ENCODE measurements around the gene NRM. TPM values are rescaled to one million over a fixed set of nuclear protein-coding genes. Genes with fewer than 3 reads are reported as not detected.

Gene NRM
- total RNA-seq, 3 donors from 2014 or later: 9.7 to 10.5 (median 10.2) TPM

DNA sequence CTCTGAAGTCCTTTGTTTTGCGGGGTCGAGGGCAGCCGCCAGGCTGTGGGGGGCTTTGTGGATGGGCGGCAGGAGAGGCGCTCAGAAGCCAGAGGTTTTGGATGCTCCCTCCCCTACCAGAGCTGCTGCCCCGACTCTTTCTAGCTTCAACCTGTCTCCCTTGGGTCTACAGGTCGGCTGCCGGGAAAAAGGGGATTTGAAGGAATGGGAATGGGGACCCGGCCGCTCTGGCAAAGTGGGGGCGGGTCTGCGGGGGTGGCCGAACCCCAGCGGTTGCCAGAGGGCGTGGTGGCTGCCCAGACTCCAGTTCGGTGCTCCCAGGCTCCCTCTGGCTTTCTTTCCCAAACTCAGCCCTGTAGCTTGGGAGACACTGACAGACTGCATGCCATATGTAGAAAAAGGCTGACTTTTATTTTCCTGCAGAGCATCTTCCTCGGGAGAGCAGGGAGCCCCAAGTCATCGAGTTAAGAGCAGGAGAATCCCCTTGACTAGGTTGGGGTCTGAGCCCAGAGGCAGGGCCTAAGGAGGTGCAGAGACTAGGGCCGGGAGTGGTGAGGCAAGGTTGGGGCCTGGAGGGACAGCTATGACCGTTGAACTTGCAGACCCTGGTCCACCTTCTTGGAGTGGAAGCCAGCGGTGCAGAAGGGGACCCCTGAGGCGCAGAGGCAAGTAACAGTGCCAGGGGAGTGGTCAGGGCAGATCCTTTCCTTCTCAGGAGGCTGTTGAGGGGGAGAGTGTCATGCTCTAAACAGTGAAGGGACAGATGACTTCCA, 2.9 kb downstream of the NRM start:
- ATAC-seq (no peak), DNase-seq (no peak)
- peaks cover 44% of the 10 kb centered on the region for H3K4me1 Mint-ChIP-seq (ENCODE audit: low read depth)
- no peaks in the 10 kb centered on the region for H3K27me3 Mint-ChIP-seq (ENCODE audit: low read depth)
- H3K36me3 Mint-ChIP-seq (ENCODE audit: insufficient read depth): peaks cover 18% of the 10 kb centered on the region
- H3K9me3 Mint-ChIP-seq: no peaks in the 10 kb centered on the region
- peak overlapping the region; percentile 100 for H3K4me3 Mint-ChIP-seq

DNA sequence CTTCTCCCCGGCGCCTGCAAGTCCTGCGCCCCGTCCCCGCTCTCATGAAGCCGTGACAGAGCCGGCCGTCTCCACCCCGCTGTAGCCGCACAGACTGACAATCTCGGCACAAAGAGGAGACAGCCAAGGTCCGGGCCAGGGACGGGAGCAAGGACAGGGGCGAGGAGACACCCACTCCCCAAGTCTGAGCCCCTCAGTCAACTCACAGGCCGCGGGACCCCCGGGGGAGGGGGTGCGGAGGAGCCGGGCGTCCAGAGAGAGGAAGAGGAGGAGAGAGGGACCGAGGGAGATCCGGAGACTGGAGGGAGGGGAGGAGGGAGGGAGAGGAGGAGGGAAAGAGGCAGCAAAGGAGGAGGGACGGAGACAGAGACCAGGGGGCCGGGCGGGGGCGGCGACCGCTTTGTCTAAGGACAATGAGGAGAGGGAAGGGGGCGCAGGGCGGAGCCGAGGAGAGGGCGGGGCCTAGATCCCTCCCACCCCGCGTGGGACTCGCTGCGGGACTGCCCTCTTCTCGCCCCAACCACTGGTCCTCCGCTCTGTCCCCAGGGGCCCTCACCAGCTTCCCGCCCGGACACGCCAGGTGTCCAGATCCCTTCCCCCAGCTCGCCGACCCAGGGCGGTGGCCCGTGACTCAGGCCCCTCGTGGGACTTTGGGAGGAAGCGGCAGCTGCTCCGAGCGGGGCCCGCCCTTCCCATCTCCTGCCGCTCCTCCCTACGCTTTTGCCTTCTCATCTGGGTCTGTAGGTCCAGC, 3.7 kb downstream of the NRM start:
- Mint-ChIP-seq H3K27me3 (ENCODE audit: low read depth) (no peaks in the 10 kb centered on the region), H3K9me3 (no peaks in the 10 kb centered on the region), H3K4me3 (peak overlapping the region; percentile 100), H3K36me3 (ENCODE audit: insufficient read depth) (peaks cover 22% of the 10 kb centered on the region), H3K4me1 (ENCODE audit: low read depth) (peaks cover 42% of the 10 kb centered on the region)
- ATAC-seq (peak; percentile 25 to 29), DNase-seq (peak; percentile 69)

DNA sequence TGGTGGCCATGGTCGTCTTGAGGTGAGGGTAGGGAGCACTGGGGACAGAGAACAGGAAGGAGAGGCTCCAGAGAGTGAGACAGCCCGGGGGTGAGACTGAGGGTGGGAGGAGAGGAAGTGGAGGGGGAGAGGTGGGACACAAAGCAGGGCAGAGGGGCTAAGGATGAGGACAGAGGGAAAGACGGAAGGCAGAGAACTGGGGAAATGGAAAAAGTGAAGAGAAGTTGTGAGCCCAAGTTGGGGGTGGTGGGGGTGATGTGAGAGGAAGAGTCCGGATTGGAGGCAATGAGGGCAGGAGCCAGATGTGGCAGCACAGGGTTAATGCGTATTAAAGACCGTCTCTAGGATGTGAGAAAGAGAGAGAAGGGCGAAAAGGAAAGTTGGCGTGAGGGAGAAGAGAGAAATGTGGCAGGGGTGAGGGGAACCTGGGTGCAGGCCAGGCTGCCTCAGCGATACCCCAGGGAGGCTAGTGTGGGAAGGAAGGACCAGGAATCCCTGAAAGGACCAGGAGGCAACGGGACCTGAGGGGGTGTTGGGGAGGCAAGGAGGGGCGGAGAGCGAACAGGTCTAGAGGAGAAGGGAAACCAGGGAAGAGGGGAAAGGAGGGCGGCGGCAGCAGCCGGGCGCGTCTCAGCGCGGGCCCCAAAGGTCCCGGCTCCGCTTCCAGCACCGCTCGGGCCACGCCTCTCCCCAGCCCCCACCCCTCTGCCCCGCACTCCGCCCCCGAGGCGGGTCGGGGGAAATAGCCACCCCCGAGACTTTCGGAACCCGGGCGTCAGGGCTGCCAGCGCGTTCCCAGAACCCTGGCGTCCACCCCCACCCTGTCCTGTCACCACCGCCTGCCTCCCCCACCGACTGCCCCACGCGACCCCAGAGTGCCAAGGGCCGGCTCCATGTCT, 4.5 kb downstream of the NRM start, which contains the start of gene PPP1R18:
Gene PPP1R18 (minus strand): TSS at position 637 of the 899 bp plus-strand sequence. CDS start 627 bp downstream, at position 10.
- ATAC-seq: peak; percentile 47 to 57
- H3K4me1 Mint-ChIP-seq (ENCODE audit: low read depth): peaks cover 38% of the 10 kb centered on the region
- peak; percentile 80 for DNase-seq
- H3K27me3 Mint-ChIP-seq (ENCODE audit: low read depth): no peaks in the 10 kb centered on the region
- H3K36me3 Mint-ChIP-seq (ENCODE audit: insufficient read depth): peaks cover 25% of the 10 kb centered on the region
- H3K9me3 Mint-ChIP-seq: no peaks in the 10 kb centered on the region
- peak within 1 kb of the TSS; percentile 100 for H3K4me3 Mint-ChIP-seq

DNA sequence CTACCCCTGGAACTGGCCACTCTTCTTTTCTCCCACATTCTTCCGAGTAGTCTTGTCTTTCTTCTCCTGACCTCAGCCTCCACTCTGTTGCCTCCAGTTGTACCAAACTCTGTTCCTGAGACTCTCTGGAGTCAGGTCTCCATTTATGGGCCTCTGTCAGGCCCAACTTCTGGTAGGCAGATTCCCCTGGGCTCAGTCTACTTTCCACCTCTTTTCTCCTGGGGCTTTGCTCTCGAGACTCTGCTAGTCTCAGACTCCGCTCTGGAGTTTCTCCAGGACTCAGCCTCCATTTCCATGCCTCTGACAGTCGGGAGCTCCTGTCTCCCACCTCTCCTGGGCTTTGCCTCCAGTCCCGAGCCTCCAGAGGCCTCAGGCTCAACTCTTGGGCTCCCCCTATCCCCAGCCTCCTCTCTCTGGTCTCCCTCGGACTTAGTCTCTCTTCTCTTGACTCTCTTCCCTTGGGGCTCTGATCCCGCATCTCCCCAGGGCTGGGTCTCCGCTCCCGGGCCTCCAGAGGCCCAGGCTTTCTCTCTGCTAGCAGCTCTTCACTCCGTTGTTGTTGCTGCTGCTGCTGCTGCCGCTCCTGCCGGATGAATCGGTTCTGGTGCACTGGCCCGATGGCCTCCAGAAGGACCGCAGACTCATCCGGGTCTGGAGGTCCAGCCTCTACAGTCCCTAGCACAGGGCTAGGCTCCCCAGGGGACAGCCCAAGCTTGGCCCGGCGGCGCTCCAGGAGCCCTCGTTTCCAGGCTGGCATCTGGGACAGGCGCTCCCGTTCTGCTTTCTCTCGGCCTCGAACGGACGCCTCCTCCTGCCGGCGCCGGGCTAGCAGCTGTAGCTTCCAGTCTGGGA, 5.4 kb downstream of the NRM start:
- Mint-ChIP-seq H3K9me3 (no peaks in the 10 kb centered on the region), H3K4me3 (peak overlapping the region; percentile 100), H3K27me3 (ENCODE audit: low read depth) (no peaks in the 10 kb centered on the region), H3K4me1 (ENCODE audit: low read depth) (peaks cover 37% of the 10 kb centered on the region), H3K36me3 (ENCODE audit: insufficient read depth) (peaks cover 28% of the 10 kb centered on the region)
- ATAC-seq: no peak
- DNase-seq: no peak

DNA sequence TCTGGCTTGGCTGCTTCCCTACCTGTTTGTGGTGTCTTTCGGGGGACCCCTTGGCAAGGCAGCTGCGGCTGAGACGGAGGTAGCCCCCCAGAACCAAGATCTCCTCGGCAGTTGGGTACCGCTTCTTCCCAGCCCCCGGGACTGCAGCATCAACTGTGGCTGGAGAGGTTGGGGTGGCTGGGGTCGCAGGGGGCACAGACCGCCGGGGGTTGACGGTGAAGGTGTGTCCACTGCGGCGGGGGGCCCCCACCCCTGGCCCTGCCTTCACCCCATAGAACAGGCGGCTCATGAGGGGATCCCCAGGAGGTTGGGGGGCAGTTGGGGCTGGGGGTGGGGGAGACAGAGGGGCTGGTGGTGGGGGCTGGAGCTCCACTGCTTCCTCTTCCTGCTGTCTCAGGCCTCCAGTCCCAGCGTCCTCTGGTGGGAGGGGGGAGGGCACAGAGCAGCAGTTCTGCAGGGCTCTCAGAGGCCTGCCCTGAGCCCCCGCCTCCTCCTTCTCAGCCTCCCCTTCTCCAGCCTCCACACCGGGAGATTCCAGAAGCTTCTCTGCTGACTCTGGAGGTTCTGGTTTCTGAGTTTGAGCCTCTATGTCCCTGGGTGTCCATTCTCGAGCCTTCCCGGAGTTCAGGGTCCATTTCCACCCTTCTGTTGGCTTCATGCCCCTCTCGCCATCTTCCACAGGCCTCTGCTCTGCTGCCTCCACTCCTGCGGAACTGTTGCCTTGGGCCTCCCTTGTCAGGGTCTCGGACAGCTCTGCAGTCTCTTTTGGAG, 6.2 kb downstream of the NRM start:
- Mint-ChIP-seq H3K9me3 (no peaks in the 10 kb centered on the region), H3K4me1 (ENCODE audit: low read depth) (peaks cover 37% of the 10 kb centered on the region), H3K4me3 (peak overlapping the region; percentile 100), H3K36me3 (ENCODE audit: insufficient read depth) (peaks cover 33% of the 10 kb centered on the region), H3K27me3 (ENCODE audit: low read depth) (no peaks in the 10 kb centered on the region)
- peak; percentile 43 for DNase-seq
- ATAC-seq: no peak

DNA sequence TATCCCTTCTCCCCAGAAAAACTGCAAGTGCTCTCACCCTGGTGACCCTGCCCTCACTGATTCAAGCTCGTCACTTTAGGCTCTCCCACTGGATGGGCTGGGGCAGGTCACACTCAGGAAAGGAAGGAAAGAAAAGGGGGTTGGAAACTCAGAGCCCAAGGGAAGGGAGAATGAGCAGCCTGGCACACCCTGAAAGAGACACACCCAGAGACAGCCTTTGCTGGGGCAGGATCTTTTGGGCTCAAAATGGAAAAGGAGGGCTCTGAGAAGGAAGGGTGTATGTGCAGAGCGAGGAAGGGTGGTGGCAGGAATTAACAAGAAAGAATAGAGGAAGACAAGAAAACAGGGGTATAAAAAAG, 6.8 kb downstream of the NRM start:
- peaks cover 36% of the 10 kb centered on the region for H3K4me1 Mint-ChIP-seq (ENCODE audit: low read depth)
- ATAC-seq (no peak), DNase-seq (no peak)
- no peaks in the 10 kb centered on the region for H3K27me3 Mint-ChIP-seq (ENCODE audit: low read depth)
- peak overlapping the region; percentile 100 for H3K4me3 Mint-ChIP-seq
- H3K9me3 Mint-ChIP-seq: no peaks in the 10 kb centered on the region
- H3K36me3 Mint-ChIP-seq (ENCODE audit: insufficient read depth): peaks cover 38% of the 10 kb centered on the region

DNA sequence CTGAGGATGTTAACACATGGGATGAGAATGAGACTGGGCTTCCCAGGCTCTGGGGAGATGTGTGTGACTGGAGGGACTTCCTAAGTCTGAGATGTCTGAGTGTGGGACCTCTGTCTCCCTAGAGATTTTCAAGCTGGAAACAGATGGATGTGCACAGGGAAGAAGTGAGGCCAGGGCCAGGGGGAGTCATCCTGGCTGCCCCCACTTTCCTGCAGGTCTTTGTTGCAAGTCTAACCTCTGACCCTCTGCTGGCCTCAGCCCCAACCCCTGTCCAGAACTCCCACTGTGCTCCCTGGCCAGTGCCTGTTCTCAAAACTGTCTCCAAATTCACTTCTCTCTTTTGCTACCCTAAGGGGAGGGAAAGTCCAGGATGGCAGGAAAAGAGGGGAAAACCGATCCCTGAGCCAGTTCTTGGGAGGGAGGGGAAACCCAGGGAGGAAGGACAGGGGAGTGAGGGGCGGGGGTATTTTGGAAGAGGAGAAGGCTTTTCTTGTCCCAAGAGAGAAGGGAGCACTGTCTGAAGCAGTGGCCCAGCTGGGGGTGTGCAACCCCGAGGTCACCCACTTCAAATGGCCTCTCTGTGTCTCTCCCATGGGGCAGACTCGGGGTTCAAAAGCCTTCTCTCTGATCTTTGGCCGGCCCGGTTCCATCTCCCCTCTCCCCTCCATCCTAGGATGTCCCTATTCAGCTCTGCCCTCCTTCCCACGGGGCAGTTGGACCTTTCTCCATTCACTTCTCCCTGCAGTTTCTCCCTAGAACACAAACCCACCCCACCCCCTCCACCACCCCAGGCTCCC, 7.4 kb downstream of the NRM start:
- ATAC-seq (no peak), DNase-seq (no peak)
- Mint-ChIP-seq H3K36me3 (ENCODE audit: insufficient read depth) (peaks cover 41% of the 10 kb centered on the region), H3K9me3 (no peaks in the 10 kb centered on the region), H3K4me3 (peak overlapping the region; percentile 100), H3K4me1 (ENCODE audit: low read depth) (peaks cover 36% of the 10 kb centered on the region), H3K27me3 (ENCODE audit: low read depth) (no peaks in the 10 kb centered on the region)

DNA sequence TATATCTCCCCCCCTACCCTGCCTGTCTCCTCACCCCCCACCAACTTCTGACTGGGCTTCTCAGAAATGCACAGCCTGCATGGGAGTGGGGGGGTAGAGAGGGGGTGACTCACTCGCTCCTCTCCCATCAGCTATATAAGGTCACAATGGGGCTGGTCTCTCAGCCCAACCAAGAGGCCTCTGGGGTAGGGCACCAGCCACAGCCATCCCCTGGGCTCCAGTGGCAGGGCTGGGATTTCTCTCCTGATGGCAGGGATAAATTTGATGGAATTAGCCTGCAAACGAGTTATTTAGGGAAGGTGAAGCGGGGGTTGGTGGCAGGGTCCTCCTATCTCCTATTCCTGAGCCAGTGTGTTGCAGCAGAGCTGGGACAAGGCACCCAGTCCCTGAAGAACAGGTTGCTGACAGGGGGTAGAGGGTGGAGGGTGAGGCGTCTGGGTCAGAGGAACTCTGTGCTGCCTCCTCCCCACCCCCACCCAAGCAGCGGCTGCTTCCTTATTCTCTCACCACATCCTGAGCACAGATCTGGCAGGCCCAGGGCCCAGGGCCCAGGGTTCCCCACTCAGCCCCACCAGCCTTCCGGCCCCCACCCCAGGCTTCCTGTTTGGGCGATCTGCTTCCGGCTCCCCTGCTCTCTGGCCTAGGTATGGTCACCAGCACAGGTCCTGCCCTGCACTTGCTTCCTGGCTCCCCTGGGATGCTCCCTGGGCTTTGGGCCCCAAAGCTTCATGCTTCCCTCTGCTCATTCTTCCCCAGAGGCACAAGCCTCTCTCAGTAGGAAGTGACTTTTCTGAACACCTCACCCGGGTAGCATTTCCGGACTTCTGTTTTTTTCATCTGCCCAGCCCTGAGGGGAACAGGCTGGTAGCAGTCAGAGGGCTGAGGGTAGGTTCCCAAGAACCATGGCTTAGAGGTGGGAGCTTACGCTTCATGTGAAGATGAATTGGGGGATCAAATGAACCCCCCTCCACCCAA, 8.4 kb downstream of the NRM start:
- Mint-ChIP-seq H3K36me3 (ENCODE audit: insufficient read depth) (peaks cover 41% of the 10 kb centered on the region), H3K9me3 (no peaks in the 10 kb centered on the region), H3K4me1 (ENCODE audit: low read depth) (peaks cover 26% of the 10 kb centered on the region), H3K4me3 (peak overlapping the region; percentile 100), H3K27me3 (ENCODE audit: low read depth) (no peaks in the 10 kb centered on the region)
- ATAC-seq (peak; percentile 71 to 72), DNase-seq (peak; percentile 86)

DNA sequence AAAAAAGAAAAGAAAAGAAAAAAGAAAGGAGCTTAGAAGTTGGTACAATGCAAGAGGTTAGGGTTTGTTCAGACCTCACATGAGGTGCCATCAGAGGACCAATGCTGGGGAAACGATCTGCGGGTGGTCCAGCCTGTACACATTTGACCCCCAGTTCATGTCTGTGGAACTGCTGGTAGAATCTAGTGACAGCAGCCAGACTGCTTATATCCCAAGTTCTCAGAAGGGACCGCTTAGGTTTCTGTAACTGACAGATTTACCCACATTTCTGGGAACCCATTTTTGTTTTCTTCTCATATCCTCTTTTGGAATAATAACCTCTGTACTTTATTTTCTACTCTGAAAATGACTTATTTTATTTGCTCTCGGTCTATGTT, 9.0 kb downstream of the NRM start:
- peak in 1 of 2 donors; percentile 0 for ATAC-seq
- Mint-ChIP-seq H3K9me3 (no peaks in the 10 kb centered on the region), H3K4me3 (peak overlapping the region; percentile 100), H3K4me1 (ENCODE audit: low read depth) (peaks cover 26% of the 10 kb centered on the region), H3K36me3 (ENCODE audit: insufficient read depth) (peaks cover 44% of the 10 kb centered on the region), H3K27me3 (ENCODE audit: low read depth) (no peaks in the 10 kb centered on the region)
- DNase-seq: no peak

DNA sequence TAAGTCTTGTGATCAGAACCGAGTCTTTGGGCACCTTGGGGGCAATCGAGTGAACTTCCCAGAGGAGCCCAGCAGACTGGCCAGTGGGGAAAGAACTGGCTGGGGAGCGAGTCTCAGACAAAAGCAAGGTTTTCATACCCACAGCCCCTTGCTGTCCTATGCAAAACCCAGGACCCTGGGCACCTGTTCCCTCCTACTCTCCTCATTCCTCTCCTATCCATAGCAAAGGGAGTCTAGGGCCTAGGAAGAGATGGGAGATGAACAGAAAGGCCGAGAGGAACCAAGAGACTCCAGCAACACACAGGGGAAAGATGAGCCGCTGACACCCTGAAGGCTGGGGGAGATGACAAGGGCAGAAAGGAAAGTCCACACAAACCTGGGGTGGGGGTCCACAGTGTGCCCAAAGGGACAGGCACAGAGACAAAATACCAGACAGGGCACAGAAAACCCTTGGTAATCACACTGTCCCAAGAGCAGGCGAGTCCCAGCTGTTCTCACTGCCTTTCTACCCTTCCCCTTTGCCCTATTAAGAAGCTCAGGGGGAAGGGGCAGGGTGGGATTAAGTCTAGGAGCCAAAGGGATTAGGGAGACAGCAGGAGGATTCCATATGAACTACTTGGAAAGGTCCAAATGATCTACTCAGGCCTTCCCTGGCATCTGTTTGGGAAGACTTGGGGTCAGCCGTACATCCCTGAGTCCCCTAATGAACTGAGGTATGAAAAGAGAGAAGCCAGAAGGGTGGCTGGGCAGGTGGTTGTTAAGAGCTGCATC, 10.8 kb downstream of the NRM start:
- peak overlapping the region; percentile 100 for H3K4me3 Mint-ChIP-seq
- no peaks in the 10 kb centered on the region for H3K27me3 Mint-ChIP-seq (ENCODE audit: low read depth)
- peaks cover 32% of the 10 kb centered on the region for H3K4me1 Mint-ChIP-seq (ENCODE audit: low read depth)

More for the DNA sequence above, 10.8 kb downstream of the NRM start:
- DNase-seq: no peak
- no peaks in the 10 kb centered on the region for H3K9me3 Mint-ChIP-seq
- peaks cover 46% of the 10 kb centered on the region for H3K36me3 Mint-ChIP-seq (ENCODE audit: insufficient read depth)
- no peak for ATAC-seq

All from activated T-cell treated with anti-CD3 and anti-CD28 coated beads, Interleukin-2, amount 50 U/mL, for 4 hours (primary cell).